SK-N-SH (cell line): Measurements from ENCODE around the gene DENND5B. TPM values are rescaled to one million over a fixed set of nuclear protein-coding genes. Genes with fewer than 3 reads are reported as not detected.
"Not testable (repeated sequence)": the region's sequence is repeated elsewhere in the genome, so short reads cannot be mapped to it uniquely, and the experiment has no call there.

Experiments used
- CTCF ChIA-PET: fragments of 300-600, 350-600 bp; formaldehyde crosslinking; extraction: SDS; loops from one replicate; lab custom pipeline; 2021; lab: Yijun Ruan, JAX
- POLR2A ChIA-PET: fragments of 350-600 bp; sonication (Branson Sonifier 250); formaldehyde crosslinking; extraction: SDS; loops from one replicate; lab custom pipeline; 2020; ENCODE audit warnings: antibody characterized with exemption, inconsistent platforms; lab: Yijun Ruan, JAX
- DNase-seq: peaks from one replicate; pipeline ENCODE4 v3.0.0; 2012
- H2AFZ ChIP-seq: fragments of 200-600 bp; sonication (generic); 2 replicates; pipeline ENCODE4 v1.8.1; 2016; ENCODE audit warnings: antibody characterized with exemption, mild to moderate bottlenecking, low read depth
- H3F3A ChIP-seq: fragments of 200-600 bp; sonication (generic); replicated peaks from 2 replicates; pipeline ENCODE3; 2016; ENCODE audit warnings: antibody characterized with exemption, mild to moderate bottlenecking; ENCODE audit not compliant: insufficient read depth
- H3K27ac ChIP-seq, 2 experiments: fragments of 200-500 bp in 1 of 2; fragments of 200-600 bp in 1 of 2; sonication (Bioruptor generic) in 1 of 2; sonication (generic), shearing (Covaris generic) in 1 of 2; 2 replicates each; pipeline versions ENCODE4 v1.5.1 to v1.6.1; 2014 to 2016; ENCODE audit warnings: low read depth in 2 of 2, inconsistent platforms in 1 of 2, low read length in 1 of 2, mild to moderate bottlenecking in 1 of 2, mixed read lengths in 1 of 2
- H3K27me3 ChIP-seq: fragments of 200-600 bp; sonication (generic), shearing (Covaris generic); 2 replicates; pipeline ENCODE4 v1.6.1; 2016; ENCODE audit warnings: mixed run types; ENCODE audit not compliant: insufficient read depth
- H3K36me3 ChIP-seq, 2 experiments: fragments of 200-500 bp in 1 of 2; fragments of 200-600 bp in 1 of 2; sonication (Bioruptor generic) in 1 of 2; sonication (generic) in 1 of 2; replicated peaks in 1 of 2; 2 replicates each; pipeline versions ENCODE3 to v1.5.1; 2014 to 2016; ENCODE audit warnings: low read length in 1 of 2, mild to moderate bottlenecking in 1 of 2; ENCODE audit not compliant: insufficient read depth in 2 of 2, control insufficient read depth in 1 of 2
- H3K4me1 ChIP-seq, 2 experiments: fragments of 200-500 bp in 1 of 2; fragments of 200-600 bp in 1 of 2; sonication (Bioruptor generic) in 1 of 2; sonication (generic), shearing (Covaris generic) in 1 of 2; 2 replicates each; pipeline versions ENCODE4 v1.5.1 to v1.6.1; 2014 to 2016; ENCODE audit warnings: low read depth in 1 of 2, low read length in 1 of 2, mixed run types in 1 of 2; ENCODE audit not compliant: insufficient read depth in 2 of 2, control insufficient read depth in 1 of 2
- H3K4me2 ChIP-seq: fragments of 200-600 bp; sonication (generic), shearing (Covaris generic); 2 replicates; pipeline ENCODE4 v1.6.1; 2017; ENCODE audit warnings: mixed run types
- H3K4me3 ChIP-seq, 2 experiments: fragments of 200-500 bp in 1 of 2; fragments of 200-600 bp in 1 of 2; sonication (Bioruptor generic) in 1 of 2; sonication (generic), shearing (Covaris generic) in 1 of 2; 2 replicates each; pipeline versions ENCODE4 v1.5.1 to v1.8.1; 2014 to 2016; ENCODE audit warnings: low read depth in 2 of 2, inconsistent platforms in 1 of 2, low read length in 1 of 2, mild to moderate bottlenecking in 1 of 2, mixed read lengths in 1 of 2, moderate library complexity in 1 of 2
- H3K79me2 ChIP-seq: fragments of 200-600 bp; sonication (generic); 2 replicates; pipeline ENCODE4 v1.8.1; 2017; ENCODE audit warnings: mild to moderate bottlenecking; ENCODE audit not compliant: insufficient read depth
- H3K9ac ChIP-seq: fragments of 200-600 bp; sonication (generic); 2 replicates; pipeline ENCODE4 v1.6.1; 2017; ENCODE audit warnings: mixed run types
- H3K9me2 ChIP-seq: fragments of 200-600 bp; sonication (generic); 2 replicates; pipeline ENCODE4 v1.6.1; 2017; ENCODE audit warnings: mixed run types
- H3K9me3 ChIP-seq: fragments of 200-600 bp; sonication (generic); 2 replicates; pipeline ENCODE4 v1.6.1; 2017; ENCODE audit warnings: mixed run types, mild to moderate bottlenecking, moderate library complexity
- H4K20me1 ChIP-seq: fragments of 200-600 bp; sonication (generic); 2 replicates; pipeline ENCODE4 v1.6.1; 2017; ENCODE audit warnings: mild to moderate bottlenecking, mixed run types; ENCODE audit not compliant: insufficient read depth
- EP300 ChIP-seq, 2 experiments: IDR thresholded peaks; 2 replicates each; pipeline versions ENCODE4 v1.4.0 to v1.6.1; 2012; ENCODE audit warnings: borderline replicate concordance in 1 of 2, low read depth in 1 of 2, low read length in 1 of 2
- EZH2phosphoT487 ChIP-seq: fragments of 200-600 bp; sonication (generic); IDR thresholded peaks from 2 replicates; pipeline ENCODE4 v1.6.1; 2017; ENCODE audit warnings: low read depth, mixed run types, mild to moderate bottlenecking, antibody characterized with exemption, moderate library complexity, borderline replicate concordance
- FOXJ3 ChIP-seq: sonication (generic); formaldehyde crosslinking; IDR thresholded peaks from 2 replicates; pipeline ENCODE4 v1.5.1; 2020; ENCODE audit warnings: mild to moderate bottlenecking, missing genetic modification reagents
- JUND ChIP-seq: IDR thresholded peaks from 2 replicates; pipeline ENCODE4 v1.4.0; 2012
- MXI1 ChIP-seq: IDR thresholded peaks from 2 replicates; pipeline ENCODE4 v1.6.1; 2012; ENCODE audit warnings: mild to moderate bottlenecking, low read depth, low read length, improper control_type of control experiment
- NFIC ChIP-seq: IDR thresholded peaks from 2 replicates; pipeline ENCODE4 v1.4.0; 2012; ENCODE audit warnings: borderline replicate concordance
- NRF1 ChIP-seq: IDR thresholded peaks from 2 replicates; pipeline ENCODE4 v1.6.1; 2012; ENCODE audit warnings: low read depth, mild to moderate bottlenecking, low read length
- POLR2AphosphoS5 ChIP-seq: IDR thresholded peaks from 2 replicates; pipeline ENCODE4 v1.6.1; 2012; ENCODE audit warnings: low read depth, low read length
- RAD21 ChIP-seq: IDR thresholded peaks from 2 replicates; pipeline ENCODE4 v1.6.1; 2012; ENCODE audit warnings: mild to moderate bottlenecking, low read length
- RFX5 ChIP-seq: IDR thresholded peaks from 2 replicates; pipeline ENCODE4 v1.6.1; 2012; ENCODE audit warnings: mild to moderate bottlenecking, improper control_type of control experiment, low read length
- SMC3 ChIP-seq: IDR thresholded peaks from 2 replicates; pipeline ENCODE4 v1.6.1; 2012; ENCODE audit warnings: low read depth, low read length, improper control_type of control experiment
- TAF1 ChIP-seq: IDR thresholded peaks from 2 replicates; pipeline ENCODE4 v1.6.1; 2012; ENCODE audit warnings: low read depth, mild to moderate bottlenecking, low read length, moderate library complexity, borderline replicate concordance
- TCF12 ChIP-seq: IDR thresholded peaks from 2 replicates; pipeline ENCODE4 v1.4.0; 2012
- TEAD4 ChIP-seq: IDR thresholded peaks from 2 replicates; pipeline ENCODE4 v1.4.0; 2012; ENCODE audit warnings: mild to moderate bottlenecking, borderline replicate concordance; ENCODE audit not compliant: insufficient read depth
- WGBS: methylation state at CpG from one replicate; pipeline ENCODE4 v1.1.6; 2017; ENCODE audit warnings: low lambda C conversion rate; 5-methylcytosine and 5-hydroxymethylcytosine counted together
- polyA plus RNA-seq, 3 experiments: library from polyadenylated mRNA; depleted of rRNA; stranded (reverse); fragments of >200 nt; gene quantifications; 2 replicates each; pipeline ENCODE4 v1.2.3, GENCODE V29; 2012
- TF ChIP-seq, protein P1 (sequence below): IDR thresholded peaks from 2 replicates; pipeline ENCODE4; 2012
- TF ChIP-seq, protein P2 (sequence below): IDR thresholded peaks from 2 replicates; pipeline ENCODE4 v1.4.0; 2012; ENCODE audit warnings: low read depth, borderline replicate concordance
- TF ChIP-seq, protein P3 (sequence below): fragments of 150-350 bp; IDR thresholded peaks from 2 replicates; pipeline ENCODE4 v1.6.1; 2017; ENCODE audit warnings: antibody characterized with exemption, low read length, low read depth, borderline replicate concordance
- TF ChIP-seq, protein P4 (sequence below): IDR thresholded peaks from 2 replicates; pipeline ENCODE4 v1.4.0; 2012; ENCODE audit warnings: low read depth
- TF ChIP-seq, protein P5 (sequence below): IDR thresholded peaks from 2 replicates; pipeline ENCODE4 v1.6.1; 2012; ENCODE audit warnings: mild to moderate bottlenecking, low read depth, low read length, moderate library complexity
- TF ChIP-seq, protein P6 (sequence below): IDR thresholded peaks from 2 replicates; pipeline ENCODE4 v1.4.0; 2012; ENCODE audit warnings: low read depth, borderline replicate concordance

The DENND5B gene
- polyA plus RNA-seq, 1 of the 3 experiments (the other 2 are of a cell fraction), result 5.3 TPM

DNA sequence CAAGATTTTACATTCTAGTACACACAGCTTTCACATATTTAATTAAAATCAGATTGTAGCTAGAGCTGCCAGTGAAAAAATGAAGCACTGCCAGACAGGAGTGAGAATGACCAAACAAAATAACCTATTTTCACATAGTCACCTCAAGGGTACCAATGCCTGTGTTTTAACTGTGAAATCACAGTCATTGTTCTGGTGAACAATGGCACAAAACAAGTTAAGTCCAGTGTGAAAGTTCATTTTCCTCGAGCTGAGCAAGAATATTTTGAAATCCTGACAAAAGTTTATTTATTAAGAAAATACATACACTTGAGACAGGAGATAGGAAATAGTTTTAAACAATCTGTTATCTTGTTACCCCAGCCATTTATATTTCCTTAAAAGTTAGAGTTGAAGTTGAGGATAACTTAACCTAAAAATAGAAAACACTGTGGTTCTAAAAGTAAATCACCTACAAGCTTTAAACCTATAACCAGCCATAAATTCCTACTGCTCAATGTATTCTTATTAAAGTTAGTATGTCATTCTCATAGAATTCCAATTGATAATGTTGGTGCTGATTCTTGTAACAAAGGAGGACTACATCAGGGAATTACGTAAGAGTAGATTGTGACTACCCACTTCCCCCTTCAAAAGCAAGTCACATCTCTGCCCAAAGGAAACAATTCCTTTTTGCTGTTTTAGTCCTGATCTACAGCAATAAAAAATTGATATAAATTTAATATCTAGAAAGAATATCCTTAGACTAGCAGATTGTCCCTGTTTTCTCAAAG, 15.9 kb downstream of the DENND5B start:
- TF ChIP-seq POLR2AphosphoS5, result no peak
- TF ChIP-seq FOXJ3, result no peak
- no peak for TF ChIP-seq NFIC
- TF ChIP-seq, protein P1, sequence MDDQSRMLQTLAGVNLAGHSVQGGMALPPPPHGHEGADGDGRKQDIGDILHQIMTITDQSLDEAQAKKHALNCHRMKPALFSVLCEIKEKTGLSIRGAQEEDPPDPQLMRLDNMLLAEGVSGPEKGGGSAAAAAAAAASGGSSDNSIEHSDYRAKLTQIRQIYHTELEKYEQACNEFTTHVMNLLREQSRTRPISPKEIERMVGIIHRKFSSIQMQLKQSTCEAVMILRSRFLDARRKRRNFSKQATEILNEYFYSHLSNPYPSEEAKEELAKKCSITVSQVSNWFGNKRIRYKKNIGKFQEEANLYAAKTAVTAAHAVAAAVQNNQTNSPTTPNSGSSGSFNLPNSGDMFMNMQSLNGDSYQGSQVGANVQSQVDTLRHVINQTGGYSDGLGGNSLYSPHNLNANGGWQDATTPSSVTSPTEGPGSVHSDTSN, result no peak
- no peak for TF ChIP-seq SMC3
- TF ChIP-seq JUND, result no peak
- no peak for TF ChIP-seq TCF12
- TF ChIP-seq NRF1, result no peak
- no peak for TF ChIP-seq TAF1
- TF ChIP-seq, protein P2, sequence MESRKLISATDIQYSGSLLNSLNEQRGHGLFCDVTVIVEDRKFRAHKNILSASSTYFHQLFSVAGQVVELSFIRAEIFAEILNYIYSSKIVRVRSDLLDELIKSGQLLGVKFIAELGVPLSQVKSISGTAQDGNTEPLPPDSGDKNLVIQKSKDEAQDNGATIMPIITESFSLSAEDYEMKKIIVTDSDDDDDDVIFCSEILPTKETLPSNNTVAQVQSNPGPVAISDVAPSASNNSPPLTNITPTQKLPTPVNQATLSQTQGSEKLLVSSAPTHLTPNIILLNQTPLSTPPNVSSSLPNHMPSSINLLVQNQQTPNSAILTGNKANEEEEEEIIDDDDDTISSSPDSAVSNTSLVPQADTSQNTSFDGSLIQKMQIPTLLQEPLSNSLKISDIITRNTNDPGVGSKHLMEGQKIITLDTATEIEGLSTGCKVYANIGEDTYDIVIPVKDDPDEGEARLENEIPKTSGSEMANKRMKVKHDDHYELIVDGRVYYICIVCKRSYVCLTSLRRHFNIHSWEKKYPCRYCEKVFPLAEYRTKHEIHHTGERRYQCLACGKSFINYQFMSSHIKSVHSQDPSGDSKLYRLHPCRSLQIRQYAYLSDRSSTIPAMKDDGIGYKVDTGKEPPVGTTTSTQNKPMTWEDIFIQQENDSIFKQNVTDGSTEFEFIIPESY, result no peak
- TF ChIP-seq, protein P3, sequence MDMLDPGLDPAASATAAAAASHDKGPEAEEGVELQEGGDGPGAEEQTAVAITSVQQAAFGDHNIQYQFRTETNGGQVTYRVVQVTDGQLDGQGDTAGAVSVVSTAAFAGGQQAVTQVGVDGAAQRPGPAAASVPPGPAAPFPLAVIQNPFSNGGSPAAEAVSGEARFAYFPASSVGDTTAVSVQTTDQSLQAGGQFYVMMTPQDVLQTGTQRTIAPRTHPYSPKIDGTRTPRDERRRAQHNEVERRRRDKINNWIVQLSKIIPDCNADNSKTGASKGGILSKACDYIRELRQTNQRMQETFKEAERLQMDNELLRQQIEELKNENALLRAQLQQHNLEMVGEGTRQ, result no peak
- TF ChIP-seq EP300 (IDR thresholded peaks at IDR 0.05; ENCODE audit: borderline replicate concordance in 1 of 2, low read depth in 1 of 2, low read length in 1 of 2), result no peak
- TF ChIP-seq, protein P4, sequence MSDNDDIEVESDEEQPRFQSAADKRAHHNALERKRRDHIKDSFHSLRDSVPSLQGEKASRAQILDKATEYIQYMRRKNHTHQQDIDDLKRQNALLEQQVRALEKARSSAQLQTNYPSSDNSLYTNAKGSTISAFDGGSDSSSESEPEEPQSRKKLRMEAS, result no peak
- TF ChIP-seq MXI1, result no peak
- TF ChIP-seq RAD21, result no peak
- no peak for TF ChIP-seq TEAD4
- no peak for TF ChIP-seq EZH2phosphoT487
- TF ChIP-seq, protein P5, sequence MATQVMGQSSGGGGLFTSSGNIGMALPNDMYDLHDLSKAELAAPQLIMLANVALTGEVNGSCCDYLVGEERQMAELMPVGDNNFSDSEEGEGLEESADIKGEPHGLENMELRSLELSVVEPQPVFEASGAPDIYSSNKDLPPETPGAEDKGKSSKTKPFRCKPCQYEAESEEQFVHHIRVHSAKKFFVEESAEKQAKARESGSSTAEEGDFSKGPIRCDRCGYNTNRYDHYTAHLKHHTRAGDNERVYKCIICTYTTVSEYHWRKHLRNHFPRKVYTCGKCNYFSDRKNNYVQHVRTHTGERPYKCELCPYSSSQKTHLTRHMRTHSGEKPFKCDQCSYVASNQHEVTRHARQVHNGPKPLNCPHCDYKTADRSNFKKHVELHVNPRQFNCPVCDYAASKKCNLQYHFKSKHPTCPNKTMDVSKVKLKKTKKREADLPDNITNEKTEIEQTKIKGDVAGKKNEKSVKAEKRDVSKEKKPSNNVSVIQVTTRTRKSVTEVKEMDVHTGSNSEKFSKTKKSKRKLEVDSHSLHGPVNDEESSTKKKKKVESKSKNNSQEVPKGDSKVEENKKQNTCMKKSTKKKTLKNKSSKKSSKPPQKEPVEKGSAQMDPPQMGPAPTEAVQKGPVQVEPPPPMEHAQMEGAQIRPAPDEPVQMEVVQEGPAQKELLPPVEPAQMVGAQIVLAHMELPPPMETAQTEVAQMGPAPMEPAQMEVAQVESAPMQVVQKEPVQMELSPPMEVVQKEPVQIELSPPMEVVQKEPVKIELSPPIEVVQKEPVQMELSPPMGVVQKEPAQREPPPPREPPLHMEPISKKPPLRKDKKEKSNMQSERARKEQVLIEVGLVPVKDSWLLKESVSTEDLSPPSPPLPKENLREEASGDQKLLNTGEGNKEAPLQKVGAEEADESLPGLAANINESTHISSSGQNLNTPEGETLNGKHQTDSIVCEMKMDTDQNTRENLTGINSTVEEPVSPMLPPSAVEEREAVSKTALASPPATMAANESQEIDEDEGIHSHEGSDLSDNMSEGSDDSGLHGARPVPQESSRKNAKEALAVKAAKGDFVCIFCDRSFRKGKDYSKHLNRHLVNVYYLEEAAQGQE, result no peak
- no peak for TF ChIP-seq RFX5
- TF ChIP-seq, protein P6, sequence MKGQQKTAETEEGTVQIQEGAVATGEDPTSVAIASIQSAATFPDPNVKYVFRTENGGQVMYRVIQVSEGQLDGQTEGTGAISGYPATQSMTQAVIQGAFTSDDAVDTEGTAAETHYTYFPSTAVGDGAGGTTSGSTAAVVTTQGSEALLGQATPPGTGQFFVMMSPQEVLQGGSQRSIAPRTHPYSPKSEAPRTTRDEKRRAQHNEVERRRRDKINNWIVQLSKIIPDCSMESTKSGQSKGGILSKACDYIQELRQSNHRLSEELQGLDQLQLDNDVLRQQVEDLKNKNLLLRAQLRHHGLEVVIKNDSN, result no peak
- H3K27ac ChIP-seq, result no peak overlapping the region

DNA sequence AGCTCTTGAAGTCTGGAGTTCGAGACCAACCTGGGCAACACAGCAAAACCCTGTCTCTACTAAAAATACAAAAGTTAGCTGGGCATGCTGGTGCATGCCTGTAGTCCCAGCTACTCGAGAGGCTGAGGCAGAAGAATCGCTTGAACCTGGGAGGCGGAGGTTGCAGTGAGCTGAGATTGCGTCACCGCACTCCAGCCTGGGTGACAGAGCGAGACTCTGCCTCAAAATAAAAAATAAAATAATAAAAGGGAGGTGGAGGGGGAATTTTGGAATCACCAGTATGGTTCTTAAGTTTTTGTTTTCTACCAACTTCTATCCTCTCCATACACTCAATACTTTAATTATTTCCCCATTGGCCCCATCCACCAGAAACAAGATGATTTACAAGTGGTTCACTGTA, 16.6 kb downstream of the DENND5B start:
- H3K9me2 ChIP-seq, H3K9ac ChIP-seq, POLR2A ChIA-PET, H3K4me1 ChIP-seq, H2AFZ ChIP-seq, H3K9me3 ChIP-seq, H3K27me3 ChIP-seq, H3K4me2 ChIP-seq, H3K27ac ChIP-seq, H3K36me3 ChIP-seq, H3K4me3 ChIP-seq, DNase-seq: not testable (repeated sequence)
- CTCF ChIA-PET, result interaction anchor here (1.1 kb wide), 1 partner anchor 16 kb away, joined by 4 read pairs; no protein-coding TSS in a partner anchor
- Histone ChIP-seq H3K79me2 (peaks cover 84% of the 10 kb centered on the region), H3F3A (peaks cover 14% of the 10 kb centered on the region), H4K20me1 (peaks cover 17% of the 10 kb centered on the region)
- WGBS, result 97% methylated on average over 7 of the region's 7 CpGs

More for the DNA sequence above, 15.9 kb downstream of the DENND5B start:
- CTCF ChIA-PET, result interaction anchor here (1.1 kb wide), 1 partner anchor 15 kb away, joined by 4 read pairs; no protein-coding TSS in a partner anchor
- 86% methylated on average over 2 of the region's 2 CpGs for WGBS
- no peaks in the 10 kb centered on the region for H3K9me2 ChIP-seq
- peaks cover 79% of the 10 kb centered on the region for H3K79me2 ChIP-seq
- no peaks in the 10 kb centered on the region for H3K36me3 ChIP-seq
- no peak overlapping the region for H2AFZ ChIP-seq
- POLR2A ChIA-PET, result no interaction called here
- DNase-seq, result no peak
- H3F3A ChIP-seq, result peaks cover 15% of the 10 kb centered on the region
- peaks cover 0 to 2% of the 10 kb centered on the region in 2 experiments; a peak in 1 of 4 replicates for H3K4me1 ChIP-seq
- no peak overlapping the region for H3K9ac ChIP-seq
- H3K4me3 ChIP-seq, result no peak overlapping the region
- no peak overlapping the region for H3K4me2 ChIP-seq
- no peaks in the 10 kb centered on the region for H3K9me3 ChIP-seq
- peaks cover 11% of the 10 kb centered on the region for H4K20me1 ChIP-seq
- no peaks in the 10 kb centered on the region for H3K27me3 ChIP-seq
